Stimulated activated CD8-positive, alpha-beta memory T cell treated with anti-CD3 and anti-CD28 coated beads, Interleukin-2, amount 100 ng/mL, for 48 hours (primary cell): Measurements from ENCODE around the gene STARD13.

Experiments
- DNase-seq, 2 donors: peaks; one replicate each; pipeline ENCODE4 v3.0.0-alpha.2; 2020; ENCODE audit warnings: low read depth in 2 of 2

STARD13 gene

GRCh38 chr13:33201659-33202058 is 83.9 kb downstream of the STARD13 start:
- no peak for DNase-seq

- DNase-seq: no peak
Measured at GRCh38 chr13:33199289-33199850, 86.2 kb downstream of the STARD13 start.

- no peak for DNase-seq
Measured at GRCh38 chr13:33197541-33197971, 88.0 kb downstream of the STARD13 start.

- DNase-seq: no peak
Measured at GRCh38 chr13:33196767-33197166, 88.8 kb downstream of the STARD13 start.

- DNase-seq: no peak
Measured at GRCh38 chr13:33195693-33196464, 89.7 kb downstream of the STARD13 start.

GRCh38 chr13:33194820-33195692 is 90.5 kb downstream of the STARD13 start:
- no peak for DNase-seq

GRCh38 chr13:33193428-33193974 is 92.1 kb downstream of the STARD13 start:
- no peak for DNase-seq

GRCh38 chr13:33191425-33192210 is 93.9 kb downstream of the STARD13 start:
- DNase-seq: no peak

- DNase-seq: no peak
Measured at GRCh38 chr13:33189470-33189869, 96.1 kb downstream of the STARD13 start.

- no peak for DNase-seq
Measured at GRCh38 chr13:33188093-33188882, 97.3 kb downstream of the STARD13 start.

GRCh38 chr13:33186861-33187291 is 98.7 kb downstream of the STARD13 start:
- DNase-seq: no peak

- no peak for DNase-seq
Measured at GRCh38 chr13:33185853-33186252, 99.7 kb downstream of the STARD13 start.

- DNase-seq: no peak
Measured at GRCh38 chr13:33184530-33184929, 101.0 kb downstream of the STARD13 start.

- no peak for DNase-seq
Measured at GRCh38 chr13:33184112-33184490, 101.5 kb downstream of the STARD13 start.

- no peak for DNase-seq
Measured at GRCh38 chr13:33183431-33184111, 102.0 kb downstream of the STARD13 start.

- no peak for DNase-seq
Measured at GRCh38 chr13:33182729-33183128, 102.8 kb downstream of the STARD13 start.

GRCh38 chr13:33181264-33181663 is 104.3 kb downstream of the STARD13 start:
- DNase-seq: no peak

GRCh38 chr13:33180122-33180804 is 105.3 kb downstream of the STARD13 start:
- no peak for DNase-seq

GRCh38 chr13:33179463-33179862 is 106.1 kb downstream of the STARD13 start:
- no peak for DNase-seq
